ENCODE data around the gene TRIM3. TPM values are rescaled to one million over a fixed set of nuclear protein-coding genes. Genes with fewer than 3 reads are reported as not detected.

Gene TRIM3
- total RNA-seq, 3 donors from 2014 or later, result 28.0 to 57.8 (median 48.4) TPM

GRCh38 chr11:6505577-6506240, 32.0 kb upstream of the TRIM3 start:
- DNase-seq (peak in 1 of 3 donors; percentile 70), ATAC-seq (peak; percentile 79)
- H3K36me3 ChIP-seq (ENCODE audit: low read depth), result no peaks in the 10 kb centered on the region
- H3K9me3 ChIP-seq, result no peaks in the 10 kb centered on the region
- TF ChIP-seq CTCF (IDR thresholded peaks at IDR 0.05), result peak; percentile 63
- H3K4me1 ChIP-seq (ENCODE audit: low read depth), result no peaks in the 10 kb centered on the region
- intact Hi-C loops (cut with DNase I, micrococcal nuclease), result loop anchor here in 1 of 2 donors (2.0 to 5.0 kb wide), 2 partner anchors 68 to 127 kb away; no protein-coding TSS in a partner anchor
- H3K4me3 ChIP-seq, result no peak overlapping the region

- intact Hi-C loops (cut with DNase I, micrococcal nuclease), result loop anchor here in 1 of 2 donors (2.0 kb wide), 1 partner anchor 125 kb away; no protein-coding TSS in a partner anchor
- Histone ChIP-seq H3K4me1 (ENCODE audit: low read depth) (no peaks in the 10 kb centered on the region), H3K36me3 (ENCODE audit: low read depth) (no peaks in the 10 kb centered on the region), H3K4me3 (no peak overlapping the region), H3K9me3 (no peaks in the 10 kb centered on the region)
- DNase-seq (no peak), ATAC-seq (no peak)
- no peak for TF ChIP-seq CTCF (IDR thresholded peaks at IDR 0.05)
These were observed 30.4 kb upstream of the TRIM3 start for GRCh38 chr11:6504166-6504565.

GRCh38 chr11:6502382-6502781, 28.6 kb upstream of the TRIM3 start:
- intact Hi-C loops (cut with DNase I, micrococcal nuclease), result no loop called here
- TF ChIP-seq CTCF (IDR thresholded peaks at IDR 0.05), result no peak
- H3K36me3 ChIP-seq (ENCODE audit: low read depth), result no peaks in the 10 kb centered on the region
- no peak overlapping the region for H3K4me3 ChIP-seq
- no peaks in the 10 kb centered on the region for H3K9me3 ChIP-seq
- DNase-seq (no peak), ATAC-seq (no peak)
- H3K4me1 ChIP-seq (ENCODE audit: low read depth), result no peaks in the 10 kb centered on the region

GRCh38 chr11:6498544-6498943, 24.8 kb upstream of the TRIM3 start:
- no peaks in the 10 kb centered on the region for H3K4me1 ChIP-seq (ENCODE audit: low read depth)
- no peaks in the 10 kb centered on the region for H3K36me3 ChIP-seq (ENCODE audit: low read depth)
- no peak for DNase-seq
- TF ChIP-seq CTCF (IDR thresholded peaks at IDR 0.05), result no peak
- ATAC-seq, result no peak
- no peaks in the 10 kb centered on the region for H3K9me3 ChIP-seq
- intact Hi-C loops (cut with DNase I, micrococcal nuclease), result no loop called here
- H3K4me3 ChIP-seq, result no peak overlapping the region

- no peaks in the 10 kb centered on the region for H3K9me3 ChIP-seq
- DNase-seq, result no peak
- ATAC-seq, result peak; percentile 53
These were observed 24.4 kb upstream of the TRIM3 start for GRCh38 chr11:6498121-6498520.

More at GRCh38 chr11:6498121-6498520, 24.4 kb upstream of the TRIM3 start:
- intact Hi-C loops (cut with DNase I, micrococcal nuclease), result no loop called here
- Histone ChIP-seq H3K4me1 (ENCODE audit: low read depth) (no peaks in the 10 kb centered on the region), H3K36me3 (ENCODE audit: low read depth) (no peaks in the 10 kb centered on the region), H3K4me3 (no peak overlapping the region)
- no peak for TF ChIP-seq CTCF (IDR thresholded peaks at IDR 0.05)

All from mucosa of descending colon (tissue), 3 donors.